Ascending aorta (tissue), 2 donors: ENCODE results near the gene NEK11. TPM values are rescaled to one million over a fixed set of nuclear protein-coding genes. Genes with fewer than 3 reads are reported as not detected.

Experiments used
- DNase-seq, 2 donors: peaks; one replicate each; pipeline ENCODE4 v3.0.0-alpha.2; 2019; ENCODE audit warnings: low spot score in 2 of 2
- H3K27ac ChIP-seq, 2 donors: fragments of 200-600 bp; sonication (generic); one replicate each; pipeline ENCODE4 v1.5.1; 2016 to 2017; ENCODE audit warnings: mild to moderate bottlenecking in 1 of 2
- H3K27me3 ChIP-seq: fragments of 200-600 bp; sonication (generic); one replicate; pipeline ENCODE4 v1.5.1; 2017
- H3K36me3 ChIP-seq, 2 donors: fragments of 200-600 bp; sonication (generic); one replicate each; pipeline ENCODE4 v1.5.1; 2016
- H3K4me1 ChIP-seq, 2 donors: fragments of 200-600 bp; sonication (generic); one replicate each; pipeline ENCODE4 v1.5.1; 2016 to 2017; ENCODE audit warnings: mild to moderate bottlenecking in 1 of 2
- H3K4me3 ChIP-seq, 2 donors: fragments of 200-600 bp; sonication (generic); one replicate each; pipeline ENCODE4 v1.5.1; 2016 to 2017; ENCODE audit warnings: mild to moderate bottlenecking in 1 of 2
- H3K9me3 ChIP-seq, 2 donors: fragments of 200-600 bp; sonication (generic); one replicate each; pipeline ENCODE4 v1.5.1; 2016
- CTCF ChIP-seq, 3 experiments: fragments of 200-600 bp in 2 of 3; fragments of 450-650 bp in 1 of 3; sonication (generic) in 2 of 3; IDR thresholded peaks; one replicate each; pipeline ENCODE4 v1.5.1; 2016 to 2019; ENCODE audit warnings: antibody characterized with exemption in 3 of 3, mild to moderate bottlenecking in 1 of 3, moderate library complexity in 1 of 3
- intact Hi-C: fragments of 100-400 bp; cut with DNase I; formaldehyde crosslinking; loops from one replicate; pipeline ENCODE4 v1.15.1; 2023
- total RNA-seq: library from RNA; depleted of rRNA; stranded (reverse); fragments of >200 nt; gene quantifications from one replicate; pipeline ENCODE4 v1.1.0, GENCODE V29; 2016

NEK11 gene
- total RNA-seq, 1 donor from 2014 or later: 4.0 TPM

DNA sequence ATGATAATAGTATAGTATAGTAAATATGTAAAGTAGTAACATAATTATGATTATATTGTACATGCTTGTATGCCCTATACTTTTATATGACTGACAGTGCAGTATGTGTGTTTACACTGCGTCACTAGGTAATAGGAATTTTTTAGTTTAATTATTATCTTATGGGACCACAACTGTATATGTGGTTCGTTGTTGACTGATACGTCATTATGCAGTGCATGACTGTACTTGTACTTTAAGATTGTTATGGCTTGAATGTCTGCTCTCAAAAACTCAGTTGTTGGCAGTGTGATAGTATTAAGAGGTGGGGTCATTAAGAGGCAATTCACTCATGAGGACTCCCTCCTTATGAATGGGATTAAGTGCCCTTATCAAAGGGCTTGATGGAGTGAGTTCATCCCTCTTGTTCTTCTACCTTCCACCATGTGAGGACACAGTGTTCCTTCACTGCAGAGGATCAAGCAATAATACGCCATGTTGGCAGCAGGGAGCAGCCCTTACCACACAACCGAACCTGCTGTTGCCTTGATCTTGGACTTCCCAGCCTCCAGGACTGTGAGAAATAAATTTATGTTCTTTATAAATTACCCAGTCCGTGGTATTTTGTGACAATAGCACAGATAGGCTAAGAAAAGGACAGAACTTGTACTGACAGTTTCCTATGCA lies 152.2 kb downstream of the NEK11 start:
- Histone ChIP-seq H3K4me1 (no peaks in the 10 kb centered on the region), H3K9me3 (no peaks in the 10 kb centered on the region), H3K27me3 (no peaks in the 10 kb centered on the region), H3K36me3 (no peaks in the 10 kb centered on the region), H3K4me3 (no peak overlapping the region), H3K27ac (no peak overlapping the region)
- no peak for DNase-seq
- TF ChIP-seq CTCF (IDR thresholded peaks at IDR 0.05): no peak
- intact Hi-C loops: no loop called here

DNA sequence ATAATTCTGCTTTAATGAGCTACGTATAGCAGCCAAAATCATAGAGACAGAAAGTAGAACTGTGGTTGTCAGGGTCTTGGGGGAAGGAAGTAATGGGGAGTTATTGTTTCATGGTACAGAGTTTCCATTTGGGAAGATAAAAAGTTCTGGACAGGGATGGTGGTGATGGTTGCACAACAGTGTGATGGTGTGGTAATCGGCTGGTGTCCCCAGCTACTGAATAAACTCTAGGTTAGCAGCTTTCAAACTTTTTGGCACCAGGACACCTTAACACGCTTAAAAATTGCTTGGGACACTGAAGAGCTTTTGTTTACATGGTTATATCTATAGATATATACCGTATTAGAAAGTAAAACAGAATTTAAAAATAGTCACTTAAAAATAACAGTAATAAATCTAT lies 166.0 kb downstream of the NEK11 start:
- Histone ChIP-seq H3K9me3 (no peaks in the 10 kb centered on the region), H3K27me3 (no peaks in the 10 kb centered on the region), H3K4me3 (no peak overlapping the region), H3K36me3 (no peaks in the 10 kb centered on the region), H3K4me1 (no peaks in the 10 kb centered on the region), H3K27ac (no peak overlapping the region)
- no peak for TF ChIP-seq CTCF (IDR thresholded peaks at IDR 0.05)
- intact Hi-C loops: no loop called here
- no peak for DNase-seq

GRCh38 chr3:131193641-131194238 lies 167.1 kb downstream of the NEK11 start:
- H3K27me3 ChIP-seq: no peaks in the 10 kb centered on the region
- H3K36me3 ChIP-seq: no peaks in the 10 kb centered on the region
- H3K9me3 ChIP-seq: no peaks in the 10 kb centered on the region
- no peak for DNase-seq
- intact Hi-C loops: no loop called here
- H3K4me3 ChIP-seq: no peak overlapping the region
- no peaks in the 10 kb centered on the region for H3K4me1 ChIP-seq
- H3K27ac ChIP-seq: no peak overlapping the region
- no peak for TF ChIP-seq CTCF (IDR thresholded peaks at IDR 0.05)

- Histone ChIP-seq H3K27ac (no peak overlapping the region), H3K4me1 (no peaks in the 10 kb centered on the region), H3K9me3 (no peaks in the 10 kb centered on the region), H3K27me3 (no peaks in the 10 kb centered on the region), H3K36me3 (no peaks in the 10 kb centered on the region), H3K4me3 (no peak overlapping the region)
- intact Hi-C loops: no loop called here
- TF ChIP-seq CTCF (IDR thresholded peaks at IDR 0.05): no peak
- no peak for DNase-seq
Observed at GRCh38 chr3:131194816-131195215, 168.1 kb downstream of the NEK11 start.

- Histone ChIP-seq H3K4me3 (no peak overlapping the region), H3K9me3 (peaks cover 0 to 8% of the 10 kb centered on the region in 2 donors), H3K4me1 (no peaks in the 10 kb centered on the region), H3K27ac (no peak overlapping the region), H3K36me3 (no peaks in the 10 kb centered on the region), H3K27me3 (no peaks in the 10 kb centered on the region)
- intact Hi-C loops: no loop called here
- TF ChIP-seq CTCF (IDR thresholded peaks at IDR 0.05): no peak
- DNase-seq: no peak
Observed at GRCh38 chr3:131200636-131201199, 174.0 kb downstream of the NEK11 start.
